HG02885 (cell line): ENCODE data around the gene RBM4.

Experiments used
- ATAC-seq: cut with Tn5 transposase; IDR thresholded peaks from one replicate; pipeline ENCODE4 v1.9.1; 2021; ENCODE audit warnings: mild to moderate bottlenecking; ENCODE audit not compliant: unreplicated experiment, poor library complexity

RBM4 gene

GRCh38 chr11:66686801-66687750 lies 48.6 kb downstream of the RBM4 start:
- ATAC-seq: no peak

GRCh38 chr11:66687831-66688281 lies 49.4 kb downstream of the RBM4 start:
- ATAC-seq: no peak

- no peak for ATAC-seq
Observed at GRCh38 chr11:66688561-66689534, 50.3 kb downstream of the RBM4 start.

DNA sequence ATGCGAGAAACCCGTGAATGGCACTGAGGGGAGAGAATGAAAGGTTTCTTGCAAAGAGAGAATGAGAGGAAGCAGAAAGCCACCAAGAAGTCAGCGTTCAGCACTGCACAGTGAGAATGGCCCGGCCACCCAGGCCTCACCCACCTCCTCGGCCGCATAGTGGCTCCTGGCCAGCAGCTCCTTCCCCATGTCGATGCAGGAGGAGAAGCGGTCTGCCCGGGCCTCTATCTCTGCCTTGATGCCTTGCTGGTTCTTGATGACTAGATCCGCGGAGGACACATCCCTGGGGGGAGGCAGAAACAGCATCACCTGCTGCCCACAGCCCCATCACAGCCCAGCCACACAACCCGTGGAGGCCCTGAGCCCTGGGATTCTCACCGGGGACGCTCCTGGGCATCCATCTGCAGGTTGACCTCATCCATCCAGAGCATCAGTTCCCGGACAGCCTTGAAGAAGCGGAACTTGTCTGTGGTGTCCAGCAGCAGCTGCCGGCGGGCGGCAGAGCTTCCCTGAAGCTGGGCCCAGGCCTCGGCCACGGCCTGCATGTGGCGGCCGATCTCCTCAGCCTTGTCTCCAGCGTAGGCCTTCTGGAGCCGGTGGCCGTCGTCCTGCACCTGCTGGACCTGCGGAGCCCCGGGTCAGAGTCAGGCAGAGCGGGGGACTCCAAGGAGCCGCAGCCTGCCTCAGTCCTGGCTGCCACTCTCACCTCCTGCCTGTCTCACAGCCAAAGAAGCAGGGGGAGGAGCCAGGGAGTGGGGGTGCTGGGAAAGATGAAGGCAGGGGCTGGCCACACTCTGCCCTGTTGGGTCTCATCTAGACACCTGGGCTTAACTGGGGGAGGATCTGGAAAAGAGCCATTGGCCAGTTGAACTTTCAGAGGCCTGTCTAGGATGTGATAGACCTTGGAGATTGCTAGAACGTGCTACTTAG lies 51.4 kb downstream of the RBM4 start:
- ATAC-seq: no peak

DNA sequence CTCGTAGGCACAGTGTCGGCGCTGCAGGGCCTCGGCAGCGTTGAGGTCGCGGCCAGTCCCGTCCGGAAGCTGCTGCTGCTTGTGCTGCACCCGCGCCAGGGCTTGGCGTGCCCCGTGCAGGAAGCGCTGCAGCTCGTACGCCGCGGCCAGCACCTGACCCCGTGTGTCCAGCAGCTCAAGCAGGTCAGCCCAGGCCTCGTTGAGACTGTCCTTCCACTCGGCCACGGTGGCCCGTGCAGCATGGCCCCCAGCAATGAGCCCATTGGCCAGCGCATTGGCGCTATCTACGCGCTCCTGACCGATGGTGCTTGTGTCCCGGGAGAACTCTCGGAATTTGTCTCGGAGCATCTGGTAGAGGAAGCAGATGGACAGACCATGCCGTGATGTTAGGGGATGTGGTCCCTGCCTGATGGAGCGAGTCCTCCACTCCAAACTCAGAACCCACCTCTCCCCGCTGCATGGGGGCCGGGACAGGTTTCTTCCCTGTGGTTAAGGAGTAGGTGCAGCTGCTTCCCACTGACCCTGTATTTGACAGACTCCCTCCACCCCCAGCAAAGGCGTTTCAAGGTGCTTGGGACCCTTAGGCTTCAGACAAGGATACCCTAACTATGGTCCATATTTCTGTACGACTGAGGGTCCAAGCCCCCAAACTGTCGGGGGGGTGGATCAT lies 52.9 kb downstream of the RBM4 start:
- no peak for ATAC-seq

DNA sequence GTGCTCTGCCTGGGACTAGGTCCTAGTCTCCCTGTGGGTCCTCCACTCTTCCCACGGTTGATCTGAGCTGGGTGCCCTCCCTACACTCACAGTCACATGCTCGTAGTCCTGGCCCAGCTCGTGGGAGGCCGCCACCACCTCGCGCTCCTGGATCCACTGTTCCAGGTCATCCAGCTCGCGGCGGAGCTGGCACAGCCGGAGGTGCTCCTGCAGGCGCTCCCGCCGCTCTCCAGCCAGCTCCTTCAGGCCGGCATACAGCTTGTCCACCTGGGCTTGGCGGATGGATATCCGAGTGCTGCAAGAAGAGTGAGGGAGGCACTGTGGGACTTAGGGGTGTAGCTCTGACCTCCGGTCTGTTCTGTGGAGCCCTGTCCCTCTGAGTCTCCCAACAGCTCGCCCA lies 53.9 kb downstream of the RBM4 start:
- no peak for ATAC-seq

DNA sequence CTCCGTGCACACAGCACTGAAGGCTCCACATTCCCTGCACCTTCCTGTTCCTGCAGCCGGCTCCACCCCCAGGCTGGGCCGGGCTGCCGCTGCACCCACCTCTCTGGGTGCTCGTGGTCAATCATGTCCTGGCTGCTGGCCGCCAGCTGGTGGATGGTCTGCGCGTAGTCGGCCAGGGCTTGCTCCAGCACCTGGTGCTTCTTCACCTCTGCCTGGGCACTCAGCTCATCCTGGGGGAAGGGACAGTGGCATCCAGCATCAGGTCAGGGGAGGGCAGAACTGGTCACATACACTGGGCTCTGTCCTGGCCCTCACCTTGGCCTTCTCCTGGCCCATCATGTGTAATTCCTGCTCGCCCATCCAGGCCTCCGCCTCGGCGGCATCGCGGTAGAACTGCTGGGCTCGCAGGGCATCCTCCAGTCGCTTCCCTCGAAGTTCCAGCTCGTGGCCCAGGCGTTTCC lies 54.4 kb downstream of the RBM4 start:
- ATAC-seq: no peak

- ATAC-seq: no peak
Observed at GRCh38 chr11:66693356-66694055, 55.0 kb downstream of the RBM4 start.

DNA sequence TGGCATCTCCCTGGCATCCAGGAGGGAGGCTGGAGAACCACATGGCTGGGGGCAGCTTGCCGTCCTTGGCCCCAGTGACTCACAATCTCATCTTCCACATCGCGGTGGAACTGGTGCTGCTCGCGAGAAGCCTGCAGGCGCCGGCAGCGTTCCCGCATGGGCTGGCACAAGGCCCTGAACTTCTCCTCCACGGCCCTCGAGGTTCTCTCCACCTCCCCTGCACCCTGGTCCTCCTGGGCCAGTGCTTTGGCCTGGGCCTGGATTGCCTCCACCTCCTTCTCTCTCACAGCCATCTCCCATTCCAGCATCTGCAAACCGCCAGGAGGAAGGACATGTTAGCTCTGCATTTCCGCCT lies 55.5 kb downstream of the RBM4 start:
- ATAC-seq: no peak

DNA sequence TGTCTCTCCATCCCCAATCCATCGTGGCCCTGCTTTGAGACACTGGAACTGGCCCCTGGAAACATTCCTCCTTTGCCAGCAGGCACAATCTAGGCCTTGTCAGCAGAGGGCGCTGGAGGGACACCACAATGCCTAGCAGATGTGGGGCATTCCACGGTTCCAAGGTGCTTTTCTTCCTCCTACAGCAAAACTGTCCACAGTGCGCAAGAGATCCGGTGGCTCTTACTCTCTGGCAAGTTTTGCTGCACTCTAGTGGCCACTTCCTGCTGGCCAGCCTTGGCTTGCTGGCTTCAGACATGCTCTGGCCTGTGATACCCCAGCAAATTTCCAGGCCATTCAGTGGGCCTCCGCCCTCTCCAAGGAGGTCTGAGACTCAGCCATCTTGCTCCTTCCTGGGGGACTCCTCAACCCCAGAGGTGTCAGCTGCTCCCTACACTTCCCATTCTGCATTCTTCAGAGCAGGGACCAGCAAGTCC lies 56.3 kb downstream of the RBM4 start:
- ATAC-seq: peak; percentile 57
